ENCODE results near the gene SIRT2. TPM values are rescaled to one million over a fixed set of nuclear protein-coding genes. Genes with fewer than 3 reads are reported as not detected.
A peak's percentile ranks its signal among the peaks of the same experiment; 100 is the strongest.
"Not testable (repeated sequence)": the region's sequence is repeated elsewhere in the genome, so short reads cannot be mapped to it uniquely, and the experiment has no call there.

SIRT2 gene
- total RNA-seq, 1 donor from 2014 or later, result 125 TPM

GRCh38 chr19:38883286-38883685, 16.1 kb downstream of the SIRT2 start:
- H3K36me3 ChIP-seq (ENCODE audit: control insufficient read depth in 3 of 3, insufficient read depth in 3 of 3, low read length in 3 of 3), result peaks cover 36 to 41% (median 38%) of the 10 kb centered on the region in 3 donors
- H3K4me3 ChIP-seq (ENCODE audit: low read length in 3 of 3), result no peak overlapping the region
- H3K9ac ChIP-seq (ENCODE audit: low read depth in 1 of 3, low read length in 3 of 3), result no peak overlapping the region
- no peaks in the 10 kb centered on the region for H3K27me3 ChIP-seq (ENCODE audit: control insufficient read depth in 3 of 3, insufficient read depth in 3 of 3, low read length in 3 of 3)
- H3K27ac ChIP-seq (ENCODE audit: low read depth, low read length), result no peak overlapping the region
- no peaks in the 10 kb centered on the region for H3K9me3 ChIP-seq (ENCODE audit: control insufficient read depth in 3 of 3, low read length in 3 of 3)
- peaks cover 5 to 9% (median 9%) of the 10 kb centered on the region in 3 donors for H3K4me1 ChIP-seq (ENCODE audit: control insufficient read depth in 3 of 3, insufficient read depth in 3 of 3, low read length in 3 of 3)

GRCh38 chr19:38880882-38881609, 18.4 kb downstream of the SIRT2 start:
- Histone ChIP-seq H3K9ac (ENCODE audit: low read depth in 1 of 3, low read length in 3 of 3) (no peak overlapping the region), H3K4me1 (ENCODE audit: control insufficient read depth in 3 of 3, insufficient read depth in 3 of 3, low read length in 3 of 3) (peaks cover 7 to 9% (median 7%) of the 10 kb centered on the region in 3 donors), H3K27me3 (ENCODE audit: control insufficient read depth in 3 of 3, insufficient read depth in 3 of 3, low read length in 3 of 3) (no peaks in the 10 kb centered on the region), H3K9me3 (ENCODE audit: control insufficient read depth in 3 of 3, low read length in 3 of 3) (no peaks in the 10 kb centered on the region), H3K4me3 (ENCODE audit: low read length in 3 of 3) (no peak overlapping the region), H3K27ac (ENCODE audit: low read depth, low read length) (no peak overlapping the region), H3K36me3 (ENCODE audit: control insufficient read depth in 3 of 3, insufficient read depth in 3 of 3, low read length in 3 of 3) (peaks cover 30 to 31% (median 31%) of the 10 kb centered on the region in 3 donors)

DNA sequence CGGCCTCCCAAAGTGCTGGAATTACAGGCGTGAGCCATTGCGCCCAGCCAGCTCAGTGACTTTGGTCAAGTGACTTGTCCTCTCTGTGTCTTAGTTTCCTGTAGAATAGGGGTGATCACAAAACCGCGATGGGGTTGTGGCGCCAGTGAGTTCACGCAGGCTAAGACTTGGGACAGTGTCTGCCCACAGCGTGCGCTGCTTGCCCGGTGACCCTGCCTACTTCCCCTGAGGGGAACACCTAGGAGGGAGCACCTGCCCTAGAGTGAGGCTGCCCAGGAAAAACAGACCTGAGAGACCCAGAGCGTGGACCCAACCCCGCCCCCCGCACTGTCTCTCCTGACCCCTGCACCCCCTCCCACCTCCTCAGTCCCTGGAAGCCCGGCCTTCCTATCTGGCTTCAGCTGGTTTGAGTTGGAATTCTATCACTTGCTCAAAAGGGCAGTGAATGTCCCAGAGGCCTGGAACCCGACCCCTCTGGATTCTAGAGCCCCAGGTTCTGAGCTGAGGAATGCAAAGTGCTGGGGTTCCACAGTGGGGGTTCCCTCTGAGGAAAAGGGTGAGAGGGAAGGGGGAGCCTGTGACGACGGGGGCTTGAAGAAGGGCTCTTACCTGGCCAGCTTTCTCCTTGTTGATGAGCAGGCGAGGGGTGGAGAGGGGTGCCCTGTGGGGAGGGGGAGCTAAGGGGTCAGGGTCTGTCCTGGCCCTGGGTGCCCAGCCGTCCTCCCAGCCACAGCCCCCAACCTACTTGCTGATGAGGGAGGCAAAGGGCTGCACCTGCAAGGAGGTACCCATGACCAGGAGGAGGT, 19.1 kb downstream of the SIRT2 start:
- Histone ChIP-seq H3K36me3 (ENCODE audit: control insufficient read depth in 3 of 3, insufficient read depth in 3 of 3, low read length in 3 of 3) (peaks cover 30 to 31% (median 31%) of the 10 kb centered on the region in 3 donors), H3K27ac (ENCODE audit: low read depth, low read length) (no peak overlapping the region), H3K9ac (ENCODE audit: low read depth in 1 of 3, low read length in 3 of 3) (no peak overlapping the region)

GRCh38 chr19:38879400-38879751, 20.0 kb downstream of the SIRT2 start:
- Histone ChIP-seq H3K9me3 (ENCODE audit: control insufficient read depth in 3 of 3, low read length in 3 of 3) (no peaks in the 10 kb centered on the region), H3K9ac (ENCODE audit: low read depth in 1 of 3, low read length in 3 of 3) (peak overlapping the region in 1 of 3 donors; percentile 25), H3K27ac (ENCODE audit: low read depth, low read length) (no peak overlapping the region), H3K4me1 (ENCODE audit: control insufficient read depth in 3 of 3, insufficient read depth in 3 of 3, low read length in 3 of 3) (peaks cover 3 to 5% (median 4%) of the 10 kb centered on the region in 3 donors), H3K36me3 (ENCODE audit: control insufficient read depth in 3 of 3, insufficient read depth in 3 of 3, low read length in 3 of 3) (peaks cover 30 to 31% (median 31%) of the 10 kb centered on the region in 3 donors), H3K4me3 (ENCODE audit: low read length in 3 of 3) (no peak overlapping the region), H3K27me3 (ENCODE audit: control insufficient read depth in 3 of 3, insufficient read depth in 3 of 3, low read length in 3 of 3) (no peaks in the 10 kb centered on the region)

More for the DNA sequence above, 19.1 kb downstream of the SIRT2 start:
- H3K27me3 ChIP-seq (ENCODE audit: control insufficient read depth in 3 of 3, insufficient read depth in 3 of 3, low read length in 3 of 3), result no peaks in the 10 kb centered on the region
- no peaks in the 10 kb centered on the region for H3K9me3 ChIP-seq (ENCODE audit: control insufficient read depth in 3 of 3, low read length in 3 of 3)
- H3K4me1 ChIP-seq (ENCODE audit: control insufficient read depth in 3 of 3, insufficient read depth in 3 of 3, low read length in 3 of 3), result peaks cover 3 to 5% (median 4%) of the 10 kb centered on the region in 3 donors
- H3K4me3 ChIP-seq (ENCODE audit: low read length in 3 of 3), result no peak overlapping the region

- H3K9ac ChIP-seq (ENCODE audit: low read depth in 1 of 3, low read length in 3 of 3), result peak overlapping the region in 1 of 3 donors; percentile 25
- no peaks in the 10 kb centered on the region for H3K9me3 ChIP-seq (ENCODE audit: control insufficient read depth in 3 of 3, low read length in 3 of 3)
- H3K27ac ChIP-seq (ENCODE audit: low read depth, low read length), result no peak overlapping the region
- peaks cover 27 to 31% (median 30%) of the 10 kb centered on the region in 3 donors for H3K36me3 ChIP-seq (ENCODE audit: control insufficient read depth in 3 of 3, insufficient read depth in 3 of 3, low read length in 3 of 3)
- no peak overlapping the region for H3K4me3 ChIP-seq (ENCODE audit: low read length in 3 of 3)
- no peaks in the 10 kb centered on the region for H3K27me3 ChIP-seq (ENCODE audit: control insufficient read depth in 3 of 3, insufficient read depth in 3 of 3, low read length in 3 of 3)
- H3K4me1 ChIP-seq (ENCODE audit: control insufficient read depth in 3 of 3, insufficient read depth in 3 of 3, low read length in 3 of 3), result peaks cover 4 to 5% (median 5%) of the 10 kb centered on the region in 3 donors
These were observed 20.6 kb downstream of the SIRT2 start for GRCh38 chr19:38878575-38879399.

GRCh38 chr19:38877781-38878574, 21.4 kb downstream of the SIRT2 start, which contains the start of gene RINL:
RINL (minus strand) TSS chr19:38878275; CDS start chr19:38876742, 1,533 bp downstream.
- Histone ChIP-seq H3K27ac (ENCODE audit: low read depth, low read length) (no peak within 1 kb of the TSS), H3K9ac (ENCODE audit: low read depth in 1 of 3, low read length in 3 of 3) (peak within 1 kb of the TSS in 1 of 3 donors; percentile 25), H3K9me3 (ENCODE audit: control insufficient read depth in 3 of 3, low read length in 3 of 3) (no peaks in the 10 kb centered on the region), H3K27me3 (ENCODE audit: control insufficient read depth in 3 of 3, insufficient read depth in 3 of 3, low read length in 3 of 3) (no peaks in the 10 kb centered on the region), H3K36me3 (ENCODE audit: control insufficient read depth in 3 of 3, insufficient read depth in 3 of 3, low read length in 3 of 3) (peaks cover 21 to 25% (median 24%) of the 10 kb centered on the region in 3 donors), H3K4me3 (ENCODE audit: low read length in 3 of 3) (no peak within 1 kb of the TSS), H3K4me1 (ENCODE audit: control insufficient read depth in 3 of 3, insufficient read depth in 3 of 3, low read length in 3 of 3) (peaks cover 4 to 5% (median 5%) of the 10 kb centered on the region in 3 donors)

DNA sequence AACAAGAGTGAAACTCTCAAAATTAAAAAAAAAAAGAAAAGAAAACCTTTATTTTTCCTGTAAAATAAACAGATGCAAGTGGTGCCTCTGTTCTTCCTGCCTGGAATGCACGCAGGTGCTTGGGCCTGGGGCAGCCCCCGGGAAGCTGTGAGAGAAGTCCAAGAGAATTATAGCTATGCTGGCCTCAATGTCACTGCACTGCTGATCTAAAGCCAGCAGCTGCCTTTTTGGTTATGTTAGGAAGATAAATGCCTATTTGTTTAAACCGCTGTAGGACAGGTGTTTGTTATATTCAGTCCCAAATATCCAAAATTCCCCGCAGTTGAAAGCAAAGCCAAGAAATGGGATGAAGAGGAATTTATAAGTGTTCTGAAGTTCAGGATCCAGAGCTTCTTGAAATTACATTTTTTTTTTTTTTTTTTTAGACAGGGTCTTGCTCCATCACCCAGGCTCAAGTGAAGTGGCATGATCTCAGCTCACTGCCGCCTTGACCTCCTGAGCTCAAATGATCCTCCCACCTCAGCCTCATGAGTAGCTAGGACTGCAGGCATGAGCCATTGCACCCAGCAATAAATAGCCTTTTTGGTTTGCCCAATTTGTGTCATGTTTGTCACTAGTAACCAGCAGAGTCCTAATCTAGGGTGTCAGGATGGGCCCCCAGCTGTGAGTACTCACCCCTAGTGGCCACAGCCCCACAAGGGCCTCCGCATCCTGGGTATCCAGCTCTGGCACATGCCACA, 23.6 kb downstream of the SIRT2 start:
- Histone ChIP-seq H3K4me1 (ENCODE audit: control insufficient read depth in 3 of 3, insufficient read depth in 3 of 3, low read length in 3 of 3) (peaks cover 4 to 5% (median 5%) of the 10 kb centered on the region in 3 donors), H3K9me3 (ENCODE audit: control insufficient read depth in 3 of 3, low read length in 3 of 3) (no peaks in the 10 kb centered on the region), H3K27ac (ENCODE audit: low read depth, low read length) (no peak overlapping the region), H3K4me3 (ENCODE audit: low read length in 3 of 3) (no peak overlapping the region), H3K9ac (ENCODE audit: low read depth in 1 of 3, low read length in 3 of 3) (no peak overlapping the region), H3K36me3 (ENCODE audit: control insufficient read depth in 3 of 3, insufficient read depth in 3 of 3, low read length in 3 of 3) (peaks cover 10 to 13% (median 12%) of the 10 kb centered on the region in 3 donors), H3K27me3 (ENCODE audit: control insufficient read depth in 3 of 3, insufficient read depth in 3 of 3, low read length in 3 of 3) (no peaks in the 10 kb centered on the region)

DNA sequence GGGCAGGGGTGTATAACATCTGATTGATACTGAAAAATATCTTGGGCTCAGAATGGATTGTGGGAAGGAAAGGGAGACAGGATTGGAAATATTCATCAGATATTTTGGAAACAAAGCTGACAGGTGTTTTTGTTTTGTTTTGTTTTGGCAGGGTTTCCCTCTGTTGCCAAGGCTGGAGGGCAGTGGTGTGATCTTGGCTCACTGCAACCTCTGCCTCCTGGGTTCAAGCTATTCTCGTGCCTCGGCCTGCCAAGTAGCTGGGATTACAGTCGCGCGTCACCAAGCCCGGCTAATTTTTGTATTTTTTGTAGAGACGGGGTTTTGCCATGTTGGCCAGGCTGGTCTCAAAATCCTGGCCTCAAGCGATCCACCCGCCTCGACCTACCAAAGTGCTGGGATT, 26.0 kb downstream of the SIRT2 start:
- peaks cover 15 to 19% (median 19%) of the 10 kb centered on the region in 3 donors for H3K4me1 ChIP-seq (ENCODE audit: control insufficient read depth in 3 of 3, insufficient read depth in 3 of 3, low read length in 3 of 3)
- not testable (repeated sequence) for H3K9me3 ChIP-seq (ENCODE audit: control insufficient read depth in 3 of 3, low read length in 3 of 3); H3K36me3 ChIP-seq (ENCODE audit: control insufficient read depth in 3 of 3, insufficient read depth in 3 of 3, low read length in 3 of 3); H3K4me3 ChIP-seq (ENCODE audit: low read length in 3 of 3); H3K27ac ChIP-seq (ENCODE audit: low read depth, low read length); H3K9ac ChIP-seq (ENCODE audit: low read depth in 1 of 3, low read length in 3 of 3); H3K27me3 ChIP-seq (ENCODE audit: control insufficient read depth in 3 of 3, insufficient read depth in 3 of 3, low read length in 3 of 3)
